SU-DHL-6 (cell line): ENCODE results near the gene ST6GALNAC2.

Experiments
- EZH2phosphoT487 ChIP-seq: fragments of 200-600 bp; sonication (generic), shearing (Covaris generic); conservative IDR thresholded peaks from 2 replicates; pipeline ENCODE4 v1.6.1; 2018; ENCODE audit warnings: mild to moderate bottlenecking, antibody characterized with exemption, low read length, moderate library complexity, mixed read lengths
- TF ChIP-seq, protein P1 (sequence below): fragments of 200-600 bp; sonication (generic); IDR thresholded peaks from one replicate; pipeline ENCODE4 v1.5.1; 2017; ENCODE audit warnings: antibody characterized with exemption, mild to moderate bottlenecking, low read length, moderate library complexity; ENCODE audit not compliant: insufficient read depth, poor library complexity, severe bottlenecking

DNA sequence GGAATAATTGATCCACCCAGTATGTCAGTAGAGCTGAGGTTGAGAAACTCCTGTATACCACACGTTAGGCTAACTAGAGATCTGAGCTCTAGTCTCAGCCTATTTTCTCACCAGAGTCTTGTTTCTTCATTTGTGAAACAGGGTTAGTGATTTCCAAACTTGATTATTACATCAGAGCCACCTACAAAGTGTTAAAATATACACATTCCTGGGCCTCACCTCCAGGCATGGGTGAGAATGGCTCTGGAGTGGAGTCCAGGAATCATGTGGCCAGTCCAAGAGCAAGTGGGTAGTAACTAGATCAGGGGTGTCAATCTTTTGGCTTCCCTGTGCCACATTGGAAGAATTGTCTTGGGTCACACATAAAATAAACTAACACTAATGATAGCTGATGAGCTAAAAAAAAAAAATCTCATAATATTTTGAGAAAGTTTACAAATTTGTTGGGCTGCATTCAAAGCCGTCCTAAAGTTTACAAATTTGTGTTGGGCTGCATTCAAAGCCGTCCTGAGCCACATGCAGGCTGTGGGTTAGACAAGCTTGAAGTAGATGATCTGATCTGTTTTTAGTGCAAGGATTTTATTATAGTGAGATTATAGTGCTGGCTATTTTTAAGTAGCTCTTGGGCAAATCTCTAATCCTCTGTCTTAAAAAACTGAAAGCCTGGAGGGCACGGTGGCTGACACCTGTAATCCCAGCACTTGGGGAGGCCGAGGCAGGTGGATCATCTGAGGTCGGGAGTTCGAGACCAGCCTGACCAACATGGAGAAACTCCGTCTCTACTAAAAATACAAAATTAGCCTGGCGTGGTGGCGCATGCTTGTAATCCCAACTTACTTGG, 25.4 kb downstream of the ST6GALNAC2 start:
- TF ChIP-seq, protein P1, sequence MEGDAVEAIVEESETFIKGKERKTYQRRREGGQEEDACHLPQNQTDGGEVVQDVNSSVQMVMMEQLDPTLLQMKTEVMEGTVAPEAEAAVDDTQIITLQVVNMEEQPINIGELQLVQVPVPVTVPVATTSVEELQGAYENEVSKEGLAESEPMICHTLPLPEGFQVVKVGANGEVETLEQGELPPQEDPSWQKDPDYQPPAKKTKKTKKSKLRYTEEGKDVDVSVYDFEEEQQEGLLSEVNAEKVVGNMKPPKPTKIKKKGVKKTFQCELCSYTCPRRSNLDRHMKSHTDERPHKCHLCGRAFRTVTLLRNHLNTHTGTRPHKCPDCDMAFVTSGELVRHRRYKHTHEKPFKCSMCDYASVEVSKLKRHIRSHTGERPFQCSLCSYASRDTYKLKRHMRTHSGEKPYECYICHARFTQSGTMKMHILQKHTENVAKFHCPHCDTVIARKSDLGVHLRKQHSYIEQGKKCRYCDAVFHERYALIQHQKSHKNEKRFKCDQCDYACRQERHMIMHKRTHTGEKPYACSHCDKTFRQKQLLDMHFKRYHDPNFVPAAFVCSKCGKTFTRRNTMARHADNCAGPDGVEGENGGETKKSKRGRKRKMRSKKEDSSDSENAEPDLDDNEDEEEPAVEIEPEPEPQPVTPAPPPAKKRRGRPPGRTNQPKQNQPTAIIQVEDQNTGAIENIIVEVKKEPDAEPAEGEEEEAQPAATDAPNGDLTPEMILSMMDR = no peak
- TF ChIP-seq EZH2phosphoT487 = no peak
